ENCODE measurements around the gene RGL1. TPM values are rescaled to one million over a fixed set of nuclear protein-coding genes. Genes with fewer than 3 reads are reported as not detected.

The RGL1 gene
- total RNA-seq, 1 experiment from 2014 or later = 2.1 TPM

- peaks cover 7% of the 10 kb centered on the region for H3K9me3 Mint-ChIP-seq (ENCODE audit: unreplicated experiment)
- H3K4me1 Mint-ChIP-seq (ENCODE audit: insufficient read depth, unreplicated experiment) = peaks cover 5% of the 10 kb centered on the region
- BruUV-seq (replicated peaks) = no TSS peak
- no peak for DNase-seq (ENCODE audit: unreplicated experiment)
- ChIA-PET POLR2A (interaction anchor here (0.7 kb wide), 1 partner anchor 730 kb away, joined by 3 read pairs; no protein-coding TSS in a partner anchor), CTCF (interaction anchor here (0.7 to 1.3 kb wide), 3 partner anchors 9 to 590 kb away, joined by 3 read pairs; no protein-coding TSS in a partner anchor)
- TF ChIP-seq, protein P1, sequence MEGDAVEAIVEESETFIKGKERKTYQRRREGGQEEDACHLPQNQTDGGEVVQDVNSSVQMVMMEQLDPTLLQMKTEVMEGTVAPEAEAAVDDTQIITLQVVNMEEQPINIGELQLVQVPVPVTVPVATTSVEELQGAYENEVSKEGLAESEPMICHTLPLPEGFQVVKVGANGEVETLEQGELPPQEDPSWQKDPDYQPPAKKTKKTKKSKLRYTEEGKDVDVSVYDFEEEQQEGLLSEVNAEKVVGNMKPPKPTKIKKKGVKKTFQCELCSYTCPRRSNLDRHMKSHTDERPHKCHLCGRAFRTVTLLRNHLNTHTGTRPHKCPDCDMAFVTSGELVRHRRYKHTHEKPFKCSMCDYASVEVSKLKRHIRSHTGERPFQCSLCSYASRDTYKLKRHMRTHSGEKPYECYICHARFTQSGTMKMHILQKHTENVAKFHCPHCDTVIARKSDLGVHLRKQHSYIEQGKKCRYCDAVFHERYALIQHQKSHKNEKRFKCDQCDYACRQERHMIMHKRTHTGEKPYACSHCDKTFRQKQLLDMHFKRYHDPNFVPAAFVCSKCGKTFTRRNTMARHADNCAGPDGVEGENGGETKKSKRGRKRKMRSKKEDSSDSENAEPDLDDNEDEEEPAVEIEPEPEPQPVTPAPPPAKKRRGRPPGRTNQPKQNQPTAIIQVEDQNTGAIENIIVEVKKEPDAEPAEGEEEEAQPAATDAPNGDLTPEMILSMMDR (IDR thresholded peaks at IDR 0.05; ENCODE audit: unreplicated experiment) = no peak
- no peaks in the 10 kb centered on the region for H3K27me3 Mint-ChIP-seq (ENCODE audit: insufficient read depth, unreplicated experiment)
- H3K4me3 Mint-ChIP-seq (ENCODE audit: unreplicated experiment) = no peak overlapping the region
- intact Hi-C loops (cut with micrococcal nuclease) = no loop called here
- H3K27ac Mint-ChIP-seq (ENCODE audit: low read depth, unreplicated experiment) = no peak overlapping the region
- H3K36me3 Mint-ChIP-seq (ENCODE audit: insufficient read depth, unreplicated experiment) = no peaks in the 10 kb centered on the region
Measured at GRCh38 chr1:183954496-183954895, 149.6 kb downstream of the RGL1 start.

GRCh38 chr1:183956559-183957188 is 151.8 kb downstream of the RGL1 start:
- Mint-ChIP-seq H3K4me3 (ENCODE audit: unreplicated experiment) (no peak overlapping the region), H3K9me3 (ENCODE audit: unreplicated experiment) (no peaks in the 10 kb centered on the region), H3K27me3 (ENCODE audit: insufficient read depth, unreplicated experiment) (no peaks in the 10 kb centered on the region), H3K27ac (ENCODE audit: low read depth, unreplicated experiment) (no peak overlapping the region), H3K4me1 (ENCODE audit: insufficient read depth, unreplicated experiment) (peaks cover 5% of the 10 kb centered on the region), H3K36me3 (ENCODE audit: insufficient read depth, unreplicated experiment) (no peaks in the 10 kb centered on the region)
- intact Hi-C loops (cut with micrococcal nuclease) = no loop called here
- TF ChIP-seq, protein P1 (IDR thresholded peaks at IDR 0.05; ENCODE audit: unreplicated experiment) = peak; percentile 11
- POLR2A ChIA-PET = interaction anchor here (1.1 to 1.3 kb wide), 2 partner anchors 8 to 16 kb away, joined by 3 read pairs; no protein-coding TSS in a partner anchor
- no TSS peak for BruUV-seq (replicated peaks)
- CTCF ChIA-PET = interaction anchor here (0.5 to 0.6 kb wide), 3 partner anchors 455 to 735 kb away, joined by 3 to 4 read pairs (median 3); no protein-coding TSS in a partner anchor
- peak; percentile 75 for DNase-seq (ENCODE audit: unreplicated experiment)

GRCh38 chr1:183957216-183957830 is 152.4 kb downstream of the RGL1 start:
- no TSS peak for BruUV-seq (replicated peaks)
- H3K27ac Mint-ChIP-seq (ENCODE audit: low read depth, unreplicated experiment) = no peak overlapping the region
- TF ChIP-seq, protein P1 (IDR thresholded peaks at IDR 0.05; ENCODE audit: unreplicated experiment) = no peak
- no peaks in the 10 kb centered on the region for H3K9me3 Mint-ChIP-seq (ENCODE audit: unreplicated experiment)
- H3K4me1 Mint-ChIP-seq (ENCODE audit: insufficient read depth, unreplicated experiment) = peaks cover 5% of the 10 kb centered on the region
- no peak overlapping the region for H3K4me3 Mint-ChIP-seq (ENCODE audit: unreplicated experiment)
- H3K36me3 Mint-ChIP-seq (ENCODE audit: insufficient read depth, unreplicated experiment) = no peaks in the 10 kb centered on the region
- POLR2A ChIA-PET = interaction anchor here (1.1 kb wide), 1 partner anchor 17 kb away, joined by 3 read pairs; no protein-coding TSS in a partner anchor
- intact Hi-C loops (cut with micrococcal nuclease) = no loop called here
- no peak for DNase-seq (ENCODE audit: unreplicated experiment)
- CTCF ChIA-PET = interaction anchor here (0.5 to 0.7 kb wide), 2 partner anchors 8 to 630 kb away, joined by 3 read pairs; no protein-coding TSS in a partner anchor
- H3K27me3 Mint-ChIP-seq (ENCODE audit: insufficient read depth, unreplicated experiment) = no peaks in the 10 kb centered on the region

DNA sequence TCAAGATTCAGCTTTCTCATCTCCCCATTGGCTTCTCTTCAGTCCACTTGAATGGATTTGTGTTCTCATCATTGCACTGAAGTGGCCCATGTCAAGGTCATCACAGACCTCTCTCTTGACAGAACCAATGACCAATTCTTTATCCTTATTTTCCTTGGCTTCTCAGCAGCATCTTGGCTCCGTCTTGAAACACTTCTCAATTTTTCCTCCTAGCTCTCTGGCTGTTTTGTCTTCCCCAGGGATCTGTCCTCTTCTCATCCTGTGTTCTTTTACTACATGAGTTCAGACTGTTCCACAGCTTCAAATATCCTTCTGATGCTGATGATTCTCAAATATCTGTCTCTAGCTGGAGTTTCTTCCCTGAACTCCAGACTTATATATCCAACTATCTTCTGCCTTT is 154.0 kb downstream of the RGL1 start:
- no peak for DNase-seq (ENCODE audit: unreplicated experiment)
- BruUV-seq (replicated peaks) = no TSS peak
- H3K27me3 Mint-ChIP-seq (ENCODE audit: insufficient read depth, unreplicated experiment) = no peaks in the 10 kb centered on the region
- ChIA-PET POLR2A (interaction anchor here (1.2 kb wide), 1 partner anchor 9 kb away, joined by 3 read pairs; no protein-coding TSS in a partner anchor), CTCF (interaction anchor here (0.9 to 2.3 kb wide), 3 partner anchors 11 to 43 kb away, joined by 3 to 6 read pairs (median 4); no protein-coding TSS in a partner anchor)
- no peak overlapping the region for H3K27ac Mint-ChIP-seq (ENCODE audit: low read depth, unreplicated experiment)
- no peaks in the 10 kb centered on the region for H3K36me3 Mint-ChIP-seq (ENCODE audit: insufficient read depth, unreplicated experiment)
- intact Hi-C loops (cut with micrococcal nuclease) = no loop called here
- TF ChIP-seq, protein P1 (IDR thresholded peaks at IDR 0.05; ENCODE audit: unreplicated experiment) = no peak
- peaks cover 5% of the 10 kb centered on the region for H3K4me1 Mint-ChIP-seq (ENCODE audit: insufficient read depth, unreplicated experiment)
- H3K4me3 Mint-ChIP-seq (ENCODE audit: unreplicated experiment) = no peak overlapping the region
- no peaks in the 10 kb centered on the region for H3K9me3 Mint-ChIP-seq (ENCODE audit: unreplicated experiment)

Measured in MCF 10A (cell line).